Germinal center (tissue), 1 donor: ENCODE data around the gene SMIM1.

Source experiments
- DNase-seq: peaks from one replicate; pipeline ENCODE4 v3.0.0; 2012; ENCODE audit warnings: mixed read lengths, low spot score

SMIM1 gene

GRCh38 chr1:3756394-3756793, 16.2 kb upstream of the SMIM1 start:
- no peak for DNase-seq

- no peak for DNase-seq
Measured at GRCh38 chr1:3759164-3759563, 13.4 kb upstream of the SMIM1 start.

- no peak for DNase-seq
Measured at GRCh38 chr1:3759796-3760195, 12.8 kb upstream of the SMIM1 start.

GRCh38 chr1:3761296-3762010, 11.1 kb upstream of the SMIM1 start:
- no peak for DNase-seq

- DNase-seq: no peak
Measured at GRCh38 chr1:3762151-3762872, 10.2 kb upstream of the SMIM1 start.

GRCh38 chr1:3762873-3763228, 9.7 kb upstream of the SMIM1 start:
- DNase-seq: no peak

GRCh38 chr1:3763351-3764125, 9.0 kb upstream of the SMIM1 start:
- no peak for DNase-seq

GRCh38 chr1:3767328-3767925, 5.1 kb upstream of the SMIM1 start:
- DNase-seq: no peak

- DNase-seq: no peak
Measured at GRCh38 chr1:3768811-3769390, 3.6 kb upstream of the SMIM1 start.

- DNase-seq: no peak
Measured at GRCh38 chr1:3770047-3770765, 2.3 kb upstream of the SMIM1 start.

- no peak for DNase-seq
Measured at GRCh38 chr1:3771108-3772026, 1.2 kb upstream of the SMIM1 start.

GRCh38 chr1:3772027-3772714, 378 bp upstream of the SMIM1 start:
- peak; percentile 99 for DNase-seq

- DNase-seq: no peak
Measured at GRCh38 chr1:3773572-3774275, 1.2 kb downstream of the SMIM1 start.

GRCh38 chr1:3774276-3774945, 1.9 kb downstream of the SMIM1 start:
- no peak for DNase-seq

- no peak for DNase-seq
Measured at GRCh38 chr1:3774946-3775489, 2.5 kb downstream of the SMIM1 start.

- DNase-seq: peak; percentile 84
Measured at GRCh38 chr1:3775490-3776230, 3.1 kb downstream of the SMIM1 start.

- DNase-seq: no peak
Measured at GRCh38 chr1:3776231-3776961, 3.8 kb downstream of the SMIM1 start.
